Stomach smooth muscle (tissue), 2 donors: ENCODE measurements around the gene TBXAS1.

Experiments
- H3K27ac ChIP-seq: one replicate; pipeline ENCODE4 v1.7.0; 2013; ENCODE audit warnings: mild to moderate bottlenecking, low read length, inconsistent platforms
- H3K27me3 ChIP-seq, 2 donors: one replicate each; pipeline ENCODE4 v1.7.0; 2013; ENCODE audit warnings: low read length in 2 of 2; ENCODE audit not compliant: insufficient read depth in 2 of 2, control insufficient read depth in 1 of 2
- H3K36me3 ChIP-seq, 2 donors: one replicate each; pipeline ENCODE4 v1.7.0; 2013; ENCODE audit warnings: low read length in 2 of 2; ENCODE audit not compliant: control insufficient read depth in 2 of 2, insufficient read depth in 2 of 2
- H3K4me1 ChIP-seq: one replicate; pipeline ENCODE4 v1.7.0; 2013; ENCODE audit warnings: low read length; ENCODE audit not compliant: control insufficient read depth, insufficient read depth
- H3K4me3 ChIP-seq, 2 donors: one replicate each; pipeline ENCODE4 v1.7.0; 2013; ENCODE audit warnings: low read length in 2 of 2
- H3K9ac ChIP-seq, 2 donors: one replicate each; pipeline ENCODE4 v1.7.0; 2013; ENCODE audit warnings: low read length in 2 of 2, mild to moderate bottlenecking in 1 of 2
- H3K9me3 ChIP-seq, 2 donors: one replicate each; pipeline ENCODE4 v1.7.0; 2013; ENCODE audit warnings: low read length in 2 of 2; ENCODE audit not compliant: control insufficient read depth in 2 of 2
- donor health status: healthy.
- donor health status: Pancreatic carcinoma.

TBXAS1 gene

GRCh38 chr7:139808427-139808826 is 20.6 kb upstream of the TBXAS1 start:
- no peaks in the 10 kb centered on the region for H3K27me3 ChIP-seq
- H3K9ac ChIP-seq = no peak overlapping the region
- H3K4me1 ChIP-seq = no peaks in the 10 kb centered on the region
- H3K9me3 ChIP-seq = no peaks in the 10 kb centered on the region
- no peak overlapping the region for H3K4me3 ChIP-seq
- no peaks in the 10 kb centered on the region for H3K36me3 ChIP-seq
- H3K27ac ChIP-seq = no peak overlapping the region

DNA sequence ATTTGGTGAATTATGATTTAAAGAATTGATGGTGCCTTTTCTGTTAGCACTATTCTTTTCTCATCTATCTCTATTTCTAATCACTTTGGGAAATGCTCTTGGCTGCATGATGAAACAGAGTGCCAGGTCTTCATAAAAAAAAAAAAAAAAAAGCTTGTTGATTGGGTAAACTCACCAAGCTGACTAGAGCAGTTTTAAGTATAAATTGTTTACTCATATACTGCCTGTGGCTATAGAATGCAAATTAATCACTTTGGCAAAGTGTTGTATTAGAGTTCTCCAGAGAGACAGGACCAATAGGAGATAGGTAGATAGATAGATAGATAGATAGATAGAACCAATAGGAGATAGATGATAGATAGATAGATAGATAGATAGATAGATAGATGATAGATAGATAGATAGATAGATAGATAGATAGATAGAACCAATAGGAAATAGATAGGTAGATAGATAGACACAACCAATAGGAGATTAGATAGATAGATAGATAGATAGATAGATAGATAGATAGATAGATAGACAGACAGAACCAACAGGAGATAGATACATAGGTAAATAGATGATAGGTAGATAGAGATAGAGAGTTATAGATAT is 20.1 kb upstream of the TBXAS1 start:
- H3K27me3 ChIP-seq = no peaks in the 10 kb centered on the region

DNA sequence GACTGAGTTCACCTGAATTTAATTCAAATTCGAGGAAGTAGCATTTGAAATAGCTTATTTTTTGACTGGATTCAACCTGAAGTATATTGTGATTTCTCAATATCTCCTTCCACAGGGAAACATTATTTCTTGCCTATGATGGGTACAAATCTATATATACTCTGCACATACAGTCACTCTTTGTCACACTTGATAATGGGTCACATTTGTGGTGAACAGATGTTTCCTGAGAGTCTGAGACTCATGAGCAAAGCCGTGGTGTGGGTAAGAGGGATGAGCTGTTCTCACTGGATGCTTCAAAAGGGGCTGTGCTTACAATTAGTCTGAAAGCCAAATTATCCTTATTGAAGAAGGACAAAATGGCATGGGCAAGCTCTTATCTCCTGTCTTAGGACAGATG is 18.0 kb upstream of the TBXAS1 start:
- Histone ChIP-seq H3K27me3 (no peaks in the 10 kb centered on the region), H3K4me3 (no peak overlapping the region), H3K9me3 (no peaks in the 10 kb centered on the region), H3K9ac (no peak overlapping the region), H3K36me3 (no peaks in the 10 kb centered on the region), H3K4me1 (no peaks in the 10 kb centered on the region), H3K27ac (no peak overlapping the region)

More for the DNA sequence above, 20.1 kb upstream of the TBXAS1 start:
- Histone ChIP-seq H3K9me3 (no peaks in the 10 kb centered on the region), H3K27ac (no peak overlapping the region), H3K36me3 (no peaks in the 10 kb centered on the region), H3K9ac (no peak overlapping the region), H3K4me1 (no peaks in the 10 kb centered on the region), H3K4me3 (no peak overlapping the region)

GRCh38 chr7:139813151-139813550 is 15.9 kb upstream of the TBXAS1 start:
- no peaks in the 10 kb centered on the region for H3K27me3 ChIP-seq
- no peaks in the 10 kb centered on the region for H3K36me3 ChIP-seq
- no peak overlapping the region for H3K27ac ChIP-seq
- no peak overlapping the region for H3K4me3 ChIP-seq
- no peaks in the 10 kb centered on the region for H3K4me1 ChIP-seq
- no peaks in the 10 kb centered on the region for H3K9me3 ChIP-seq
- no peak overlapping the region for H3K9ac ChIP-seq

GRCh38 chr7:139813689-139814088 is 15.4 kb upstream of the TBXAS1 start:
- H3K27me3 ChIP-seq = no peaks in the 10 kb centered on the region
- no peaks in the 10 kb centered on the region for H3K4me1 ChIP-seq
- no peak overlapping the region for H3K4me3 ChIP-seq

DNA sequence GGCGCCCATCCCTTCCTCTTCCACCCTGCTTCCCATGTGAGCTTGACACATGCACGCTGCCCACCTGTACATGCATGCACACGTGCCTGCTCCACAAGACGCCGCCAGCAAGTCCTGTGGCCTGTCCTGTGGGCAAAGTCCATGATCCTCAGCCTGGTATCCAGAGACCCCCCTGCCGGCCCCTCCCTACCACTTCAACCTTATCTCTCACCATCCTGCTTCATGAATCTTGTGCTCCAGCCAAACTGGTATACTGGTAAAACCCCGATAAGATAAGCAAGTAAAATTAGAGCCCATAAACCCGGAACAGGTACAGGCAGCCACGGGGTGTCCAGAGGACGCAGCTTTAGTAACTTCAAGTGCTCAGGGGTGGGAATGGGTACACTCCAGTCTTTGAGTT is 11.8 kb upstream of the TBXAS1 start:
- peaks cover 0 to 5% of the 10 kb centered on the region in 2 donors for H3K27me3 ChIP-seq
- H3K9me3 ChIP-seq = no peaks in the 10 kb centered on the region
- no peaks in the 10 kb centered on the region for H3K4me1 ChIP-seq
- no peak overlapping the region for H3K27ac ChIP-seq
- no peak overlapping the region for H3K4me3 ChIP-seq
- H3K9ac ChIP-seq = no peak overlapping the region
- H3K36me3 ChIP-seq = no peaks in the 10 kb centered on the region

More at GRCh38 chr7:139813689-139814088, 15.4 kb upstream of the TBXAS1 start:
- Histone ChIP-seq H3K27ac (no peak overlapping the region), H3K36me3 (no peaks in the 10 kb centered on the region), H3K9ac (no peak overlapping the region), H3K9me3 (no peaks in the 10 kb centered on the region)

DNA sequence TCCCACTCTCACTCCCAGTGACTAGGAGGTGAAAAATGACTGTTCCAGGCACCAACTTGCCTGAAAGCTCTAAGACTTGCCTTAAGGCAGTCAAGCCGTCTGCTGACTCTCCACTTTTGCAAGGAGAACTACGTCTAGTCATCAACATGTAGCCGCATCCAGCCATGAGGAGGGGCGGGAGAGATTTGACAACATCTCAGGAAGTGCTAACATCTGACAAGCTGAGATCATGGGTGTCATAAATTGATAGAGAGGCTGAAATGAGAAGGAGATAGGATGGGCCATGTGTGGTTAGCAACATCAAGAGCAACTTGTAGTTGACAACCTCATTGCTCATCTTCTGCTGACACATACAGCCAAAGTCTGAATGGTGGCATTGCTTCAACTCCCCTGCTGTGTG is 9.0 kb upstream of the TBXAS1 start:
- no peak overlapping the region for H3K4me3 ChIP-seq
- no peak overlapping the region for H3K27ac ChIP-seq
- no peak overlapping the region for H3K9ac ChIP-seq
- H3K9me3 ChIP-seq = no peaks in the 10 kb centered on the region
- no peaks in the 10 kb centered on the region for H3K4me1 ChIP-seq
- peaks cover 0 to 8% of the 10 kb centered on the region in 2 donors for H3K27me3 ChIP-seq
- H3K36me3 ChIP-seq = no peaks in the 10 kb centered on the region

DNA sequence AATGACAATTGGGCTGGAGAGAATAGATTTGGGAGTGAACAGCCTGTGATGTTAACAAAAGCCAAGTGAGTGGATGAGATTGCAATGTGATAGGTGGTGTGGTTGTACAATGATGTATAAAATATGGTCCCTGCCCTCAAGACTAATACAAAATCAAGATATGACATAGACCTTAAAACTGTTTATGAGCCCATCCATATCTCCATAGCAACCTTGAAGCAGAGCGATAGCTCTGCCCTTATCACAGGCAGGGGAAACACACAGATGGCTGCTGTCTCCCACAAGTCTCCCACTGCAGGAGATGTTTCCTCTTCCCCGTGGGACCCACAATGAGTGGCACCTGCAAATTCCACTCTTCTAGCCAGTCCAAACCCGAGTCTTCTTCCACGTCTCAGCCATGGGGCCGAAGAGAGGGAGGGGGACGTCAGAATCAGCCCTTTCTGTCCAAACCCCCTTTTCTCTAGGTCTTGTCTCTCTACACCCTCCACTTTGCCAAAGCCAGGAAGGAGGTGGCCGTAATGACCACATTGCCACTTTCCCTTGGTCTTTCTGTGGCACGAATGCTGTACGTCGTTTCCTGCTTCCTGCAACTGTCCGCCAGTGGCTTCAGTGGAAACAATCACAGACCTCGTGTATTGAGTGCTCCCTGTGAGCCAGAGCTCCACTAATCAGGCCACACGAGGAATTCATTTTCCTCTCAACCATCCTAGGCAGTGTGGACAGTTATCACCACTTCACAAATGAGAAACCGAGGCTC is 7.5 kb upstream of the TBXAS1 start:
- H3K27me3 ChIP-seq = peaks cover 0 to 8% of the 10 kb centered on the region in 2 donors
- H3K4me1 ChIP-seq = no peaks in the 10 kb centered on the region
- H3K36me3 ChIP-seq = no peaks in the 10 kb centered on the region
- H3K27ac ChIP-seq = no peak overlapping the region
- H3K9me3 ChIP-seq = no peaks in the 10 kb centered on the region
- no peak overlapping the region for H3K9ac ChIP-seq
- no peak overlapping the region for H3K4me3 ChIP-seq

DNA sequence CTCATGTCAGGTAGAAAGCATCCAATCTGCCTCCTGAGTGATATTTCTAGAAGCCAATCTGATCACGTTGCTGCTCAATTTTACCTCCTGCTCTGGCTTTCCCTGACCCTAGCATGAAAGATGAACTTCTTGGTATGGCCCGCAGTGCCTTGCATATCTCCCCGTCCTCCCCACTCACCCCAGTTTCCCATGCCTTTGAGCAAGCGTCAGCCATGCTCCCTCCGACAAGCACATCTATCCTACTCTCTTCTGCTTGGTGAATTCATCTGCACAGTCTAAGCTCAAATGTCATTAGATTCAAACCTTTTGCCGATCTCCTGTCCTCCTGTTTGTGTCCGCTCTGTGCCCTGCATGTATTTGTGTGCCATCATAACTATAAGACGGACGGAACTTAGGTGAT is 6.2 kb upstream of the TBXAS1 start:
- H3K9me3 ChIP-seq = no peaks in the 10 kb centered on the region
- no peaks in the 10 kb centered on the region for H3K4me1 ChIP-seq
- H3K4me3 ChIP-seq = no peak overlapping the region
- H3K36me3 ChIP-seq = no peaks in the 10 kb centered on the region
- no peak overlapping the region for H3K9ac ChIP-seq
- no peak overlapping the region for H3K27ac ChIP-seq
- peaks cover 4 to 8% of the 10 kb centered on the region in 2 donors for H3K27me3 ChIP-seq

- H3K36me3 ChIP-seq = no peaks in the 10 kb centered on the region
- no peaks in the 10 kb centered on the region for H3K9me3 ChIP-seq
- no peak overlapping the region for H3K27ac ChIP-seq
- no peak overlapping the region for H3K9ac ChIP-seq
- no peaks in the 10 kb centered on the region for H3K4me1 ChIP-seq
- H3K27me3 ChIP-seq = peaks cover 4 to 8% of the 10 kb centered on the region in 2 donors
- no peak overlapping the region for H3K4me3 ChIP-seq
Measured at GRCh38 chr7:139823959-139824521, 5.0 kb upstream of the TBXAS1 start.
